SK-N-SH (cell line): Measurements from ENCODE around the gene DNM2. TPM values are rescaled to one million over a fixed set of nuclear protein-coding genes. Genes with fewer than 3 reads are reported as not detected.

Source experiments
- CTCF ChIA-PET: fragments of 300-600, 350-600 bp; formaldehyde crosslinking; extraction: SDS; loops from one replicate; lab custom pipeline; 2021; lab: Yijun Ruan, JAX
- POLR2A ChIA-PET: fragments of 350-600 bp; sonication (Branson Sonifier 250); formaldehyde crosslinking; extraction: SDS; loops from one replicate; lab custom pipeline; 2020; ENCODE audit warnings: antibody characterized with exemption, inconsistent platforms; lab: Yijun Ruan, JAX
- DNase-seq: peaks from one replicate; pipeline ENCODE4 v3.0.0; 2012
- H2AFZ ChIP-seq: fragments of 200-600 bp; sonication (generic); 2 replicates; pipeline ENCODE4 v1.8.1; 2016; ENCODE audit warnings: antibody characterized with exemption, mild to moderate bottlenecking, low read depth
- H3F3A ChIP-seq: fragments of 200-600 bp; sonication (generic); replicated peaks from 2 replicates; pipeline ENCODE3; 2016; ENCODE audit warnings: antibody characterized with exemption, mild to moderate bottlenecking; ENCODE audit not compliant: insufficient read depth
- H3K27ac ChIP-seq, 2 experiments: fragments of 200-500 bp in 1 of 2; fragments of 200-600 bp in 1 of 2; sonication (Bioruptor generic) in 1 of 2; sonication (generic), shearing (Covaris generic) in 1 of 2; 2 replicates each; pipeline versions ENCODE4 v1.5.1 to v1.6.1; 2014 to 2016; ENCODE audit warnings: low read depth in 2 of 2, inconsistent platforms in 1 of 2, low read length in 1 of 2, mild to moderate bottlenecking in 1 of 2, mixed read lengths in 1 of 2
- H3K27me3 ChIP-seq: fragments of 200-600 bp; sonication (generic), shearing (Covaris generic); 2 replicates; pipeline ENCODE4 v1.6.1; 2016; ENCODE audit warnings: mixed run types; ENCODE audit not compliant: insufficient read depth
- H3K36me3 ChIP-seq, 2 experiments: fragments of 200-500 bp in 1 of 2; fragments of 200-600 bp in 1 of 2; sonication (Bioruptor generic) in 1 of 2; sonication (generic) in 1 of 2; replicated peaks in 1 of 2; 2 replicates each; pipeline versions ENCODE3 to v1.5.1; 2014 to 2016; ENCODE audit warnings: low read length in 1 of 2, mild to moderate bottlenecking in 1 of 2; ENCODE audit not compliant: insufficient read depth in 2 of 2, control insufficient read depth in 1 of 2
- H3K4me1 ChIP-seq, 2 experiments: fragments of 200-500 bp in 1 of 2; fragments of 200-600 bp in 1 of 2; sonication (Bioruptor generic) in 1 of 2; sonication (generic), shearing (Covaris generic) in 1 of 2; 2 replicates each; pipeline versions ENCODE4 v1.5.1 to v1.6.1; 2014 to 2016; ENCODE audit warnings: low read depth in 1 of 2, low read length in 1 of 2, mixed run types in 1 of 2; ENCODE audit not compliant: insufficient read depth in 2 of 2, control insufficient read depth in 1 of 2
- H3K4me2 ChIP-seq: fragments of 200-600 bp; sonication (generic), shearing (Covaris generic); 2 replicates; pipeline ENCODE4 v1.6.1; 2017; ENCODE audit warnings: mixed run types
- H3K4me3 ChIP-seq, 2 experiments: fragments of 200-500 bp in 1 of 2; fragments of 200-600 bp in 1 of 2; sonication (Bioruptor generic) in 1 of 2; sonication (generic), shearing (Covaris generic) in 1 of 2; 2 replicates each; pipeline versions ENCODE4 v1.5.1 to v1.8.1; 2014 to 2016; ENCODE audit warnings: low read depth in 2 of 2, inconsistent platforms in 1 of 2, low read length in 1 of 2, mild to moderate bottlenecking in 1 of 2, mixed read lengths in 1 of 2, moderate library complexity in 1 of 2
- H3K79me2 ChIP-seq: fragments of 200-600 bp; sonication (generic); 2 replicates; pipeline ENCODE4 v1.8.1; 2017; ENCODE audit warnings: mild to moderate bottlenecking; ENCODE audit not compliant: insufficient read depth
- H3K9ac ChIP-seq: fragments of 200-600 bp; sonication (generic); 2 replicates; pipeline ENCODE4 v1.6.1; 2017; ENCODE audit warnings: mixed run types
- H3K9me2 ChIP-seq: fragments of 200-600 bp; sonication (generic); 2 replicates; pipeline ENCODE4 v1.6.1; 2017; ENCODE audit warnings: mixed run types
- H3K9me3 ChIP-seq: fragments of 200-600 bp; sonication (generic); 2 replicates; pipeline ENCODE4 v1.6.1; 2017; ENCODE audit warnings: mixed run types, mild to moderate bottlenecking, moderate library complexity
- H4K20me1 ChIP-seq: fragments of 200-600 bp; sonication (generic); 2 replicates; pipeline ENCODE4 v1.6.1; 2017; ENCODE audit warnings: mild to moderate bottlenecking, mixed run types; ENCODE audit not compliant: insufficient read depth
- CTCF ChIP-seq: fragments of 200-600 bp; sonication (generic); IDR thresholded peaks from 2 replicates; pipeline ENCODE4 v1.6.1; 2017; ENCODE audit warnings: antibody characterized with exemption, mild to moderate bottlenecking, moderate library complexity
- EP300 ChIP-seq, 2 experiments: IDR thresholded peaks; 2 replicates each; pipeline versions ENCODE4 v1.4.0 to v1.6.1; 2012; ENCODE audit warnings: borderline replicate concordance in 1 of 2, low read depth in 1 of 2, low read length in 1 of 2
- FOSL2 ChIP-seq: IDR thresholded peaks from 2 replicates; pipeline ENCODE4 v1.4.0; 2012; ENCODE audit warnings: low read depth, mild to moderate bottlenecking, moderate library complexity, borderline replicate concordance
- NFIC ChIP-seq: IDR thresholded peaks from 2 replicates; pipeline ENCODE4 v1.4.0; 2012; ENCODE audit warnings: borderline replicate concordance
- RAD21 ChIP-seq: IDR thresholded peaks from 2 replicates; pipeline ENCODE4 v1.6.1; 2012; ENCODE audit warnings: mild to moderate bottlenecking, low read length
- RFX5 ChIP-seq: IDR thresholded peaks from 2 replicates; pipeline ENCODE4 v1.6.1; 2012; ENCODE audit warnings: mild to moderate bottlenecking, improper control_type of control experiment, low read length
- SIN3A ChIP-seq: IDR thresholded peaks from 2 replicates; pipeline ENCODE4 v1.6.1; 2012; ENCODE audit warnings: low read depth, mild to moderate bottlenecking, low read length, moderate library complexity, borderline replicate concordance
- SMC3 ChIP-seq: IDR thresholded peaks from 2 replicates; pipeline ENCODE4 v1.6.1; 2012; ENCODE audit warnings: low read depth, low read length, improper control_type of control experiment
- TAF1 ChIP-seq: IDR thresholded peaks from 2 replicates; pipeline ENCODE4 v1.6.1; 2012; ENCODE audit warnings: low read depth, mild to moderate bottlenecking, low read length, moderate library complexity, borderline replicate concordance
- TCF12 ChIP-seq: IDR thresholded peaks from 2 replicates; pipeline ENCODE4 v1.4.0; 2012
- USF2 ChIP-seq: fragments of 150-350 bp; IDR thresholded peaks from 2 replicates; pipeline ENCODE4 v1.6.1; 2017; ENCODE audit warnings: antibody characterized with exemption, low read length, low read depth, borderline replicate concordance
- YY1 ChIP-seq: IDR thresholded peaks from 2 replicates; pipeline ENCODE4 v1.4.0; 2012; ENCODE audit warnings: low read depth, mild to moderate bottlenecking
- ZBTB33 ChIP-seq: IDR thresholded peaks from 2 replicates; pipeline ENCODE4 v1.4.0; 2012; ENCODE audit warnings: low read depth, borderline replicate concordance
- WGBS: methylation state at CpG from one replicate; pipeline ENCODE4 v1.1.6; 2017; ENCODE audit warnings: low lambda C conversion rate; 5-methylcytosine and 5-hydroxymethylcytosine counted together
- polyA plus RNA-seq, 3 experiments: library from polyadenylated mRNA; depleted of rRNA; stranded (reverse); fragments of >200 nt; gene quantifications; 2 replicates each; pipeline ENCODE4 v1.2.3, GENCODE V29; 2012

Gene DNM2
- polyA plus RNA-seq, 1 of the 3 experiments (the other 2 are of a cell fraction): 52.5 TPM

- Histone ChIP-seq H3K4me2 (no peak overlapping the region), H3K79me2 (no peaks in the 10 kb centered on the region), H3K4me3 (no peak overlapping the region), H3K36me3 (peaks cover 16 to 37% of the 10 kb centered on the region in 2 experiments), H3K9me2 (no peaks in the 10 kb centered on the region), H3F3A (peaks cover 7% of the 10 kb centered on the region), H4K20me1 (no peaks in the 10 kb centered on the region), H3K9ac (no peak overlapping the region), H2AFZ (no peak overlapping the region), H3K4me1 (peaks cover 0 to 9% of the 10 kb centered on the region in 2 experiments; a peak in 1 of 4 replicates), H3K9me3 (no peaks in the 10 kb centered on the region), H3K27me3 (no peaks in the 10 kb centered on the region), H3K27ac (no peak overlapping the region)
- WGBS: 92% methylated on average over 9 of the region's 11 CpGs
- CTCF ChIA-PET: no interaction called here
- POLR2A ChIA-PET: no interaction called here
- peak; percentile 33 for DNase-seq
- TF ChIP-seq NFIC (no peak), FOSL2 (no peak), YY1 (no peak), USF2 (no peak), TCF12 (no peak), ZBTB33 (no peak), TAF1 (no peak), CTCF (no peak), SMC3 (no peak), EP300 (IDR thresholded peaks at IDR 0.05; ENCODE audit: borderline replicate concordance in 1 of 2, low read depth in 1 of 2, low read length in 1 of 2) (no peak)
Measured at GRCh38 chr19:10805758-10806247, 87.9 kb downstream of the DNM2 start.

GRCh38 chr19:10808937-10809649, 91.2 kb downstream of the DNM2 start:
- no peak for DNase-seq
- POLR2A ChIA-PET: no interaction called here
- peaks cover 10% of the 10 kb centered on the region for H3F3A ChIP-seq
- no peak overlapping the region for H2AFZ ChIP-seq
- no peak overlapping the region for H3K9ac ChIP-seq
- H3K4me1 ChIP-seq: peaks cover 10 to 18% of the 10 kb centered on the region in 2 experiments; a peak in 3 of 4 replicates
- H3K79me2 ChIP-seq: peaks cover 3% of the 10 kb centered on the region; the same call in 1 of the 2 replicates
- TF ChIP-seq SIN3A (no peak), FOSL2 (no peak), RAD21 (no peak), RFX5 (no peak), CTCF (no peak), SMC3 (no peak)
- TF ChIP-seq, all 33 proteins: peak for 0
- Histone ChIP-seq H3K36me3 (peaks cover 6 to 31% of the 10 kb centered on the region in 2 experiments), H3K4me2 (no peak overlapping the region), H3K27me3 (no peaks in the 10 kb centered on the region), H3K27ac (no peak overlapping the region; a peak in 1 of 4 replicates), H4K20me1 (no peaks in the 10 kb centered on the region), H3K4me3 (no peak overlapping the region), H3K9me3 (no peaks in the 10 kb centered on the region), H3K9me2 (no peaks in the 10 kb centered on the region)
- CTCF ChIA-PET: interaction anchor here (1.3 kb wide), 1 partner anchor 11 kb away, joined by 4 read pairs; no protein-coding TSS in a partner anchor
- 92% methylated on average over 7 of the region's 10 CpGs for WGBS
